GOT3 (cell line): ENCODE data around the gene ZBTB25.

ENCODE experiments used
- DNase-seq: peaks from one replicate; lab custom pipeline; 2025; ENCODE audit warnings: mixed read lengths; lab: John Stamatoyannopoulos, UW

ZBTB25 gene

GRCh38 chr14:64440494-64440893 is 63.1 kb downstream of the ZBTB25 start:
- no peak for DNase-seq

- DNase-seq: no peak
These were observed 64.5 kb downstream of the ZBTB25 start for GRCh38 chr14:64439141-64439540.

- DNase-seq: no peak
These were observed 65.3 kb downstream of the ZBTB25 start for GRCh38 chr14:64438181-64438841.

GRCh38 chr14:64434528-64434927 is 69.1 kb downstream of the ZBTB25 start:
- DNase-seq: no peak

- DNase-seq: no peak
These were observed 79.7 kb downstream of the ZBTB25 start for GRCh38 chr14:64423987-64424386.

GRCh38 chr14:64422756-64423155 is 80.9 kb downstream of the ZBTB25 start:
- DNase-seq: no peak

GRCh38 chr14:64422005-64422404 is 81.6 kb downstream of the ZBTB25 start:
- DNase-seq: no peak

GRCh38 chr14:64421166-64421565 is 82.5 kb downstream of the ZBTB25 start:
- no peak for DNase-seq

- DNase-seq: no peak
These were observed 84.6 kb downstream of the ZBTB25 start for GRCh38 chr14:64419003-64419402.

GRCh38 chr14:64417771-64418125 is 85.9 kb downstream of the ZBTB25 start:
- DNase-seq: no peak

- no peak for DNase-seq
These were observed 86.4 kb downstream of the ZBTB25 start for GRCh38 chr14:64417055-64417770.

GRCh38 chr14:64416348-64416932 is 87.2 kb downstream of the ZBTB25 start:
- DNase-seq: no peak

- DNase-seq: no peak
These were observed 91.4 kb downstream of the ZBTB25 start for GRCh38 chr14:64412237-64412636.

GRCh38 chr14:64411001-64411400 is 92.6 kb downstream of the ZBTB25 start:
- no peak for DNase-seq

GRCh38 chr14:64410084-64410774 is 93.4 kb downstream of the ZBTB25 start:
- DNase-seq: no peak

GRCh38 chr14:64409126-64409920 is 94.3 kb downstream of the ZBTB25 start:
- no peak for DNase-seq

- no peak for DNase-seq
These were observed 96.3 kb downstream of the ZBTB25 start for GRCh38 chr14:64407329-64407728.

- DNase-seq: no peak
These were observed 98.3 kb downstream of the ZBTB25 start for GRCh38 chr14:64405295-64405694.

- DNase-seq: no peak
These were observed 101.7 kb downstream of the ZBTB25 start for GRCh38 chr14:64401949-64402348.

- DNase-seq: no peak
These were observed 102.7 kb downstream of the ZBTB25 start for GRCh38 chr14:64400829-64401459.
